Epithelial cell of esophagus (primary cell): Measurements from ENCODE around the gene CATSPERB.
A peak's percentile ranks its signal among the peaks of the same experiment; 100 is the strongest.
"Not testable (repeated sequence)": the region's sequence is repeated elsewhere in the genome, so short reads cannot be mapped to it uniquely, and the experiment has no call there.

Experiments used
- DNase-seq: peaks from one replicate; pipeline ENCODE4 v3.0.0; 2010; ENCODE audit warnings: low read depth
- H3K4me3 ChIP-seq: 2 replicates; pipeline ENCODE4 v1.5.1; 2011; ENCODE audit warnings: mild to moderate bottlenecking, low read length, control low read depth
- CTCF ChIP-seq: IDR thresholded peaks from 2 replicates; pipeline ENCODE4 v1.5.1; 2011; ENCODE audit warnings: low read depth, mild to moderate bottlenecking, low read length, control low read depth, inconsistent platforms; ENCODE audit not compliant: insufficient read depth; ENCODE audit errors: missing control alignments

The CATSPERB gene

GRCh38 chr14:91554535-91555332 is 177.2 kb downstream of the CATSPERB start:
- TF ChIP-seq CTCF: no peak
- H3K4me3 ChIP-seq: no peak overlapping the region
- DNase-seq: no peak

DNA sequence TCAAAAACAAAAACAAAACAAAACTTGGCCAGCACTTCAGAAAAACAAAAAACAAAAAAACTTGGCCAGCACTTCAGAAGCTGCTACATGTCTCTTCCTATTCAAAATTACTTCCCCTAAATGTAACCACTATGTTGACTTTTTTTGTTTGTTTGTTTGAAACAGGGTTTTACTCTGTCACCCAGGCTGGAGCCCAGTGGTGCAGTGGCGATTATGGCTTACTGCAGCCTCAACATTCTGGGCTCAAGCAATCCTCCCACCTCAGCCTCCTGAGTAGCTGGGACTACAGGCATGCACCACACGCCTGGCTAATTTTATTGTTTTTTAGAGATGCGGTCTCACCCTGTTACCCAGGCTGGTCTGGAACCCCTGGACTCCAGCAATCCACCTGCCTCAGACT is 183.8 kb downstream of the CATSPERB start:
- no peak for TF ChIP-seq CTCF

DNA sequence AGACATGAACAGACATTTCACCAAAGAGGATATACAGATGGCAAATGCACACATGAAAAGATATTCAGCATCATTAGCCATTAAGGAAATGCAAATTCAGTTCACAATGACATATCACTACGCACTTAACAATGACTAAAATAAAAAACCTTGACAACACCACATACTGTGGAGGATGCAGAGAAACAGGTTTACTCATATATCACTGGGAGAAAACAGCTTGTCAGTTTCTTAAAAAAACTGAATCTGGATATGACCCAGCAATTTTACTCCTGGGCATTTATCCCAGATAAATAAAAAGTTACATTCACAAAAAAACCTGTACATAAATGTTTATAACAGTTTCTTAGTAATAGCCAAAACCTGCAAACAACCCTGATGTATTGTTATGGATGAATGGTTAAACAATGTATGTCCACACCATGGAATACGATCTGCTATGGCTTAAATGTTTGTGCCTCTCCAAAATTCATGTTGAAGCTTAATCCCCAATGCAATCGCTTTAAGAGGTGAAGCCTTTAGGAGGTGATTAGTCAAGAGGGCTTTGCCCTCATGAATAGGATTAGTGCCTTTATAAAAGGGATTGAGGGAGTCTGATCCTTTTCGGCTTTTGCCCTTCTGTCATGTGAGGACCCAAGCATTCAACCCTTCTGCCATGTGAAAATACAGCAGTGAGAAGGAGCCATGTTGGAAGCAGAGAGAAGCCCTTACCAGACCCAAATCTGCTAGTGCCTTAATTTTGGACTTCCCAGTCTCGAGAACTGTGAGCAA is 185.8 kb downstream of the CATSPERB start:
- peak; percentile 25 for DNase-seq
- no peak for TF ChIP-seq CTCF
- no peak overlapping the region for H3K4me3 ChIP-seq

More for the DNA sequence above, 183.8 kb downstream of the CATSPERB start:
- no peak overlapping the region for H3K4me3 ChIP-seq
- DNase-seq: no peak

DNA sequence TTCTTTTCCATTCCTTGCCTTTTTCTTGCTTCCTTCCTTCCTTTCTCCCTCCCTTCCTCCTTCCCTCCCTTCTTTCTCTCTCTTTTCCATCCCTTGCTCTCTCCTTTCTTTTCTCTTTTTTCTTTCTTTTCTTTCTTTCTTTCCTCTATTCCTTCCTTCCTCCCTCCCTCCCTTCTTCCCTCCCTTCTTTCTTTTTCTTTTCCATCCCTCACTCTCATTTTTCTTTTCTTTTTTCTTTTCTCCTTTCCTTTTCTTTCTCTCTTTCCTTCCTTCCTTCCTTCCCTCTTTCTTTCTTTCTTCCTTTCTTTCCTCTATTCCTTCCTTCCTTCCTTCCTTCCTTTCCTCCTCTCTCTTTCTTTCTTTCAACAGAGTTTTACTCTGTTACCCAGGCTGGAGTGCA is 186.7 kb downstream of the CATSPERB start:
- DNase-seq: no peak

GRCh38 chr14:91536327-91536726 is 195.6 kb downstream of the CATSPERB start:
- no peak for DNase-seq
- TF ChIP-seq CTCF: no peak

More for the DNA sequence above, 186.7 kb downstream of the CATSPERB start:
- H3K4me3 ChIP-seq: no peak overlapping the region
- TF ChIP-seq CTCF: no peak

DNA sequence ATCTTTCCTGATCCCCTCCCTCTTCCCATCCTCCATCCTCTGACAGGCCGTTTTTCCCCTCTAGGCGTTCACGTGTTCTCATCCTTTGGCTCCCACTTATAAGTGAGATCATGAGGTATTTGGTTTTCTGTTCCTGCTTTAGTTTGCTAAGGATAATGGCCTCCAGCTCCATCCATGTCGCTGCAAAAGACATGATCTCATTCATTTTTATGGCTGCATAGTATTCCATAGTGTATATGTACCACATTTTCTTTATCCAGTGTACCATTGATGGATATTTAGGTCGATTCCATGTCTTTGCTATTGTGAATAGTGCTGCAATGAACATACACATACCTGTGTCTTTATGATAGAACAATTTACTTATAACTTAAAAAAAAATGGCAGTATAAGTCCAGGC is 197.8 kb downstream of the CATSPERB start:
- DNase-seq, H3K4me3 ChIP-seq: not testable (repeated sequence)

More at GRCh38 chr14:91536327-91536726, 195.6 kb downstream of the CATSPERB start:
- H3K4me3 ChIP-seq: no peak overlapping the region

GRCh38 chr14:91533623-91534022 is 198.3 kb downstream of the CATSPERB start:
- no peak overlapping the region for H3K4me3 ChIP-seq
- no peak for TF ChIP-seq CTCF
- no peak for DNase-seq
